ENCODE results near the gene PKP4. TPM values are rescaled to one million over a fixed set of nuclear protein-coding genes. Genes with fewer than 3 reads are reported as not detected.

The PKP4 gene
- total and polyA plus RNA-seq, 2 of the 8 experiments (the other 6 are each of a cell fraction or from before 2014, with no cell fraction given): 48.2 to 88.0 TPM

DNA sequence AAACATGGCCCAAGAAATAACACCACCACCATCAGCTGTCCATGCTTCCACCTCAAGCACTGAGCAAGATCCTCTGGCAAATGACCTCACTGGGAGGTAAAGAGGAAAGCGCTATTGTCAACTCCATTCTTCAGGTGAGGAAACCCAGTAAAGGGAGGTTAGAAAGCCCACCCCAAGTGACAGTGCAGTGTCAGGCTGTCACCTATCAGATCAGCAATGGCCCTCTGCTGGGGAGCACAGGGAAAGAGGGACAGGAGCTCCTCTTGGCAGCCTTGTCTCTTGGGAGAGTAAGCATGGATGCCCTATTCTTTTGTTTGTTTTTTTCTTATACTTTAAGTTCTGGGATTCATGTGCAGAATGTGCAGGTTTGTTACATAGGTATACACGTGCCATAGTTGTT, 234.1 kb downstream of the PKP4 start:
- H2AK5ac ChIP-seq (ENCODE audit: low read depth, low read length): no peak overlapping the region
- H3K56ac ChIP-seq (replicated peaks; ENCODE audit: insufficient read length, low read depth, low read length): no peak overlapping the region
- H3K4ac ChIP-seq (replicated peaks; ENCODE audit: insufficient read length, low read depth, low read length): no peak overlapping the region
- H2BK12ac ChIP-seq (ENCODE audit: low read depth, low read length): no peak overlapping the region
- POLR2A ChIA-PET (ENCODE audit: partially characterized antibody): no interaction called here
- H3K9ac ChIP-seq (replicated peaks in 1 of 4; ENCODE audit: extremely low read depth in 1 of 4, low read depth in 3 of 4, low read length in 3 of 4): no peak overlapping the region
- no peak overlapping the region for H2BK20ac ChIP-seq (ENCODE audit: low read length)
- TF ChIP-seq E2F6 (IDR thresholded peaks at IDR 0.05) (no peak), RBBP5 (IDR thresholded peaks at IDR 0.05; ENCODE audit: borderline replicate concordance, low read depth, low read length) (no peak)
- DNase-seq (ENCODE audit: low read depth in 1 of 2, low spot score in 2 of 2): no peak
- H3K23ac ChIP-seq (ENCODE audit: insufficient read length): no peak overlapping the region
- no peak overlapping the region for H4K8ac ChIP-seq (ENCODE audit: extremely low read depth, insufficient read depth, low read length)
- H2BK120ac ChIP-seq (replicated peaks; ENCODE audit: low read depth, low read length): no peak overlapping the region
- H3K9me3 ChIP-seq (ENCODE audit: insufficient read depth in 2 of 2, low read depth in 1 of 2, low read length in 1 of 2): no peaks in the 10 kb centered on the region
- no peak overlapping the region for H2AFZ ChIP-seq (ENCODE audit: low read length)
- CTCF ChIA-PET (ENCODE audit: partially characterized antibody): interaction anchor here (1.3 to 2.5 kb wide), 5 partner anchors 15 to 64 kb away, joined by 3 to 17 read pairs (median 3); no protein-coding TSS in a partner anchor
- no peaks in the 10 kb centered on the region for H3K36me3 ChIP-seq (ENCODE audit: control insufficient read depth in 2 of 4, insufficient read depth in 4 of 4, low read length in 3 of 4)
- H4K20me1 ChIP-seq (replicated peaks in 1 of 2; ENCODE audit: control insufficient read depth in 1 of 2, insufficient read depth in 2 of 2, low read length in 2 of 2): no peaks in the 10 kb centered on the region
- H3K4me1 ChIP-seq (replicated peaks in 1 of 4; ENCODE audit: control insufficient read depth in 3 of 4, insufficient read depth in 4 of 4, low read length in 3 of 4): no peaks in the 10 kb centered on the region; a peak in 2 of 7 replicates
- no peak overlapping the region for H3K27ac ChIP-seq (ENCODE audit: low read depth, low read length)
- no peak overlapping the region for H3K18ac ChIP-seq (ENCODE audit: extremely low read depth, low read length)
- H3K79me2 ChIP-seq (ENCODE audit: control insufficient read depth in 1 of 2, insufficient read depth in 2 of 2, low read length in 2 of 2): no peaks in the 10 kb centered on the region
- 76% methylated on average over 2 of the region's 2 CpGs; no CpG with 5 or more reads in 1 of the 2 experiments for WGBS, 2 experiments (ENCODE audit: extremely low coverage in 1 of 2, insufficient coverage in 1 of 2, insufficient read length in 1 of 2, insufficient replicate concordance in 2 of 2, low coverage in 1 of 2, low lambda C conversion rate in 2 of 2, missing lambda C conversion rate in 1 of 2)
- H4K5ac ChIP-seq (ENCODE audit: insufficient read length, low read depth, low read length): no peak overlapping the region
- H3K27me3 ChIP-seq (replicated peaks in 1 of 4; ENCODE audit: control insufficient read depth in 3 of 4, extremely low read depth in 1 of 4, insufficient read depth in 3 of 4, low read length in 3 of 4): no peaks in the 10 kb centered on the region
- H3K4me2 ChIP-seq (ENCODE audit: insufficient read depth in 1 of 2, low read depth in 2 of 2, low read length in 2 of 2): no peak overlapping the region
- H2BK15ac ChIP-seq (ENCODE audit: low read length): no peak overlapping the region
- H4K91ac ChIP-seq (replicated peaks; ENCODE audit: insufficient read length, low read length): no peak overlapping the region
- H3K4me3 ChIP-seq (ENCODE audit: extremely low read depth in 1 of 4, insufficient read depth in 2 of 4, low read depth in 3 of 4, low read length in 4 of 4): no peak overlapping the region
- no peak overlapping the region for H2BK5ac ChIP-seq (ENCODE audit: low read depth, low read length)
- H3K79me1 ChIP-seq (ENCODE audit: low read depth, low read length): no peaks in the 10 kb centered on the region
- FAIRE-seq: no peak
- H3K23me2 ChIP-seq (ENCODE audit: low read depth, low read length): no peaks in the 10 kb centered on the region
- H3K14ac ChIP-seq (ENCODE audit: insufficient read length): no peak overlapping the region
